Suprapubic skin (tissue), 3 donors: ENCODE data around the gene ZNF593.

Experiments
- CTCF ChIP-seq, 2 donors: fragments of 200-600 bp in 1 of 2; fragments of 450-650 bp in 1 of 2; sonication (generic) in 1 of 2; IDR thresholded peaks; one replicate each; pipeline ENCODE4 v1.5.1; 2016 to 2019; ENCODE audit warnings: antibody characterized with exemption in 2 of 2, mild to moderate bottlenecking in 1 of 2, moderate library complexity in 1 of 2
- EP300 ChIP-seq: sonication (generic); formaldehyde crosslinking; IDR thresholded peaks from one replicate; pipeline ENCODE4 v1.6.1; 2017; ENCODE audit warnings: antibody characterized with exemption
- POLR2A ChIP-seq, 2 donors: fragments of 450-650 bp; IDR thresholded peaks; one replicate each; pipeline ENCODE4 v1.6.1; 2017; ENCODE audit warnings: antibody characterized with exemption in 2 of 2, mild to moderate bottlenecking in 2 of 2, moderate library complexity in 2 of 2

DNA sequence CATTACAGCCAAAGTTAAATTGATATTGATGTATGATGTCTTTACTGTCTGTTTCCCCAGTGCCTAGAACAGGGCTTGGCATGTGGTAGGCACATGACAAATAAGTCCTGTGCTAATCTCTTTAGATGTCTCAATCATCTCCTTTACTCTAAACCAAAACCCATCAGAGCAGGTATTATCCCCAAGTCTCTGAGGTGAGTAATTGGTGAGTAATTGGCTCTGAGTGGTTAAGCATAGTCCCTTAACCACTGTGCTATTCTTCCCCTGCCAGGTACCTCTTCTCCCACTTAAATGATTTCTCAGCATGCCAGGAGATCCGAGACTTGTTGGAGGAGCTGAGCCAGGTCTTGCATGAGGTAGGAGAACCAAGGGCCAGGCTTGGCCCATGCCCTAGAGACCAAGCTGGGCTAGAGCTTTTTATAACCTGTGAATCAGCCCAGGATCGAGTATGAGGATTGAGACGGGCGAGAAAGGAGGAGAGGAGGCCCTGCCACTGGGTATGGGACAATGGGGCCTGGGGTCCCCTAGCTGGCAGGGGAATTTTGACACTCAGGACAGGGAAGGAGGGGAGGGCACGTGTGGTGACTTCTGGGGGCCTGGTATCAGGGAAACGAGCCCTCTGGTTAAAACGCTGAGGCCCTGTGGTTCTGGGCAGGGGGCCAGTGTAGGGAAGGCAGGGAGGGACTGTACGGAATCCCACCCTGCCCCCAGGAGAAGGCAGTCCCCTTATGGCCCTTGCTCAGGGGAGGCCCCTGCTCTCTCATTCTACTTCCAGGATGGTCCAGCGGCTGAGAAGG, 12.1 kb downstream of the ZNF593 start:
- TF ChIP-seq POLR2A (IDR thresholded peaks at IDR 0.05) (no peak), CTCF (IDR thresholded peaks at IDR 0.05) (no peak), EP300 (no peak)
